Upper lobe of right lung (tissue), 1 donor: ENCODE data around the gene LAMP1. TPM values are rescaled to one million over a fixed set of nuclear protein-coding genes. Genes with fewer than 3 reads are reported as not detected.
"Not testable (repeated sequence)": the region's sequence is repeated elsewhere in the genome, so short reads cannot be mapped to it uniquely, and the experiment has no call there.

Source experiments
- ATAC-seq: fragments of 200-7000 bp; cut with Tn5 transposase; one replicate; pipeline ENCODE4 v1.9.1; 2020; ENCODE audit warnings: mild to moderate bottlenecking, moderate library complexity
- DNase-seq: peaks from one replicate; pipeline ENCODE4 v3.0.0-alpha.2; 2020
- H3K27ac ChIP-seq: fragments of 200-600 bp; one replicate; pipeline ENCODE4 v1.8.0; 2022
- H3K27me3 ChIP-seq: fragments of 200-600 bp; one replicate; pipeline ENCODE4 v1.8.0; 2022; ENCODE audit warnings: mild to moderate bottlenecking
- H3K36me3 ChIP-seq: fragments of 200-600 bp; one replicate; pipeline ENCODE4 v1.8.0; 2022
- H3K4me1 ChIP-seq: fragments of 200-600 bp; one replicate; pipeline ENCODE4 v1.8.0; 2022
- H3K4me3 ChIP-seq: fragments of 200-600 bp; one replicate; pipeline ENCODE4 v1.8.0; 2022; ENCODE audit warnings: mild to moderate bottlenecking
- H3K9me3 ChIP-seq: fragments of 200-600 bp; one replicate; pipeline ENCODE4 v1.8.0; 2022
- CTCF ChIP-seq: fragments of 200-600 bp; IDR thresholded peaks from one replicate; pipeline ENCODE4 v1.8.0; 2022; ENCODE audit warnings: antibody characterized with exemption
- intact Hi-C: fragments of 100-400 bp; cut with DNase I; formaldehyde crosslinking; loops from one replicate; pipeline ENCODE4 v1.11.0; 2022
- total RNA-seq: library from RNA; stranded (reverse); fragmentation: NEBNext Ultra II Directional; extraction: Animal tissue kit (Norgen Biotek cat#: 25700); gene quantifications from one replicate; pipeline ENCODE4 v1.2.1, GENCODE V29; 2021
- donor health status: DM: no; HTN: yes; CAD: no; lungs with severe emphysema.

Gene LAMP1
- total RNA-seq, 1 donor from 2014 or later: 332 TPM

GRCh38 chr13:113343692-113343968 lies 46.6 kb downstream of the LAMP1 start:
- H3K27ac ChIP-seq: no peak overlapping the region
- no peak for TF ChIP-seq CTCF
- no peaks in the 10 kb centered on the region for H3K4me1 ChIP-seq
- intact Hi-C loops: no loop called here
- H3K9me3 ChIP-seq: no peaks in the 10 kb centered on the region
- no peaks in the 10 kb centered on the region for H3K36me3 ChIP-seq
- no peak for DNase-seq
- no peak overlapping the region for H3K4me3 ChIP-seq
- ATAC-seq: no peak
- no peaks in the 10 kb centered on the region for H3K27me3 ChIP-seq

GRCh38 chr13:113345486-113345885 lies 48.4 kb downstream of the LAMP1 start:
- no peak for TF ChIP-seq CTCF
- DNase-seq: no peak
- H3K4me3 ChIP-seq: no peak overlapping the region
- no peaks in the 10 kb centered on the region for H3K9me3 ChIP-seq
- no peaks in the 10 kb centered on the region for H3K36me3 ChIP-seq
- intact Hi-C loops: no loop called here
- no peaks in the 10 kb centered on the region for H3K27me3 ChIP-seq
- no peak overlapping the region for H3K27ac ChIP-seq
- no peak for ATAC-seq
- H3K4me1 ChIP-seq: no peaks in the 10 kb centered on the region

GRCh38 chr13:113347736-113348225 lies 50.7 kb downstream of the LAMP1 start:
- H3K4me3 ChIP-seq, H3K9me3 ChIP-seq, intact Hi-C loops, H3K27me3 ChIP-seq, H3K36me3 ChIP-seq, DNase-seq, H3K27ac ChIP-seq, H3K4me1 ChIP-seq, ATAC-seq: not testable (repeated sequence)

GRCh38 chr13:113348591-113348990 lies 51.6 kb downstream of the LAMP1 start:
- DNase-seq (no peak), ATAC-seq (no peak)
- no peaks in the 10 kb centered on the region for H3K9me3 ChIP-seq
- intact Hi-C loops: no loop called here
- H3K36me3 ChIP-seq: no peaks in the 10 kb centered on the region
- no peak overlapping the region for H3K27ac ChIP-seq
- no peaks in the 10 kb centered on the region for H3K27me3 ChIP-seq
- peaks cover 6% of the 10 kb centered on the region for H3K4me1 ChIP-seq
- no peak overlapping the region for H3K4me3 ChIP-seq
- TF ChIP-seq CTCF: no peak

- H3K27me3 ChIP-seq: no peaks in the 10 kb centered on the region
- H3K4me1 ChIP-seq: peaks cover 6% of the 10 kb centered on the region
- TF ChIP-seq CTCF: no peak
- no peak overlapping the region for H3K4me3 ChIP-seq
- no peaks in the 10 kb centered on the region for H3K9me3 ChIP-seq
- intact Hi-C loops: no loop called here
- no peak for ATAC-seq
- H3K27ac ChIP-seq: no peak overlapping the region
- H3K36me3 ChIP-seq: no peaks in the 10 kb centered on the region
- DNase-seq: no peak
These were observed 52.0 kb downstream of the LAMP1 start for GRCh38 chr13:113349050-113349449.

GRCh38 chr13:113349491-113349890 lies 52.5 kb downstream of the LAMP1 start:
- no peak for ATAC-seq
- intact Hi-C loops: no loop called here

More at GRCh38 chr13:113349491-113349890, 52.5 kb downstream of the LAMP1 start:
- no peak for TF ChIP-seq CTCF
- Histone ChIP-seq H3K36me3 (no peaks in the 10 kb centered on the region), H3K4me1 (peaks cover 6% of the 10 kb centered on the region), H3K4me3 (no peak overlapping the region), H3K9me3 (no peaks in the 10 kb centered on the region), H3K27ac (no peak overlapping the region), H3K27me3 (no peaks in the 10 kb centered on the region)
- DNase-seq: no peak
